ENCODE results near the gene IRF2. TPM values are rescaled to one million over a fixed set of nuclear protein-coding genes. Genes with fewer than 3 reads are reported as not detected.
A peak's percentile ranks its signal among the peaks of the same experiment; 100 is the strongest.

The IRF2 gene
- total and polyA plus RNA-seq, 2 experiments from 2014 or later = 4.0 to 12.0 TPM

GRCh38 chr4:184409911-184410692 lies 64.2 kb downstream of the IRF2 start:
- Histone ChIP-seq H3K9me3 (ENCODE audit: low read depth) (no peaks in the 10 kb centered on the region), H3K27ac (no peak overlapping the region), H3K4me1 (ENCODE audit: low read depth) (no peaks in the 10 kb centered on the region), H3K36me3 (no peaks in the 10 kb centered on the region), H3K27me3 (no peaks in the 10 kb centered on the region), H3K4me3 (no peak overlapping the region)
- DNase-seq (ENCODE audit: low read depth in 1 of 2, low spot score in 1 of 2) = no peak
- TF ChIP-seq CTCF (IDR thresholded peaks at IDR 0.05; ENCODE audit: low read depth, low read length) = no peak

- Histone ChIP-seq H3K4me3 (no peak overlapping the region), H3K27ac (no peak overlapping the region), H3K36me3 (no peaks in the 10 kb centered on the region), H3K4me1 (ENCODE audit: low read depth) (no peaks in the 10 kb centered on the region), H3K9me3 (ENCODE audit: low read depth) (no peaks in the 10 kb centered on the region), H3K27me3 (no peaks in the 10 kb centered on the region)
- TF ChIP-seq CTCF (IDR thresholded peaks at IDR 0.05; ENCODE audit: low read depth, low read length) = no peak
- no peak for DNase-seq (ENCODE audit: low read depth in 1 of 2, low spot score in 1 of 2)
Measured at GRCh38 chr4:184409502-184409901, 64.8 kb downstream of the IRF2 start.

GRCh38 chr4:184408684-184409081 lies 65.7 kb downstream of the IRF2 start:
- DNase-seq (ENCODE audit: low read depth in 1 of 2, low spot score in 1 of 2) = no peak
- no peak for TF ChIP-seq CTCF (IDR thresholded peaks at IDR 0.05; ENCODE audit: low read depth, low read length)
- H3K27ac ChIP-seq = no peak overlapping the region
- no peaks in the 10 kb centered on the region for H3K36me3 ChIP-seq
- no peak overlapping the region for H3K4me3 ChIP-seq
- no peaks in the 10 kb centered on the region for H3K4me1 ChIP-seq (ENCODE audit: low read depth)
- no peaks in the 10 kb centered on the region for H3K9me3 ChIP-seq (ENCODE audit: low read depth)
- H3K27me3 ChIP-seq = no peaks in the 10 kb centered on the region

- no peaks in the 10 kb centered on the region for H3K9me3 ChIP-seq (ENCODE audit: low read depth)
- no peaks in the 10 kb centered on the region for H3K4me1 ChIP-seq (ENCODE audit: low read depth)
- H3K36me3 ChIP-seq = no peaks in the 10 kb centered on the region
- no peak overlapping the region for H3K4me3 ChIP-seq
- no peak overlapping the region for H3K27ac ChIP-seq
- peak in 1 of 2 donors; percentile 64 for DNase-seq (ENCODE audit: low read depth in 1 of 2, low spot score in 1 of 2)
- TF ChIP-seq CTCF (IDR thresholded peaks at IDR 0.05; ENCODE audit: low read depth, low read length) = no peak
- no peaks in the 10 kb centered on the region for H3K27me3 ChIP-seq
Measured at GRCh38 chr4:184408021-184408683, 66.2 kb downstream of the IRF2 start.

GRCh38 chr4:184406958-184407391 lies 67.4 kb downstream of the IRF2 start:
- no peak for TF ChIP-seq CTCF (IDR thresholded peaks at IDR 0.05; ENCODE audit: low read depth, low read length)
- no peaks in the 10 kb centered on the region for H3K27me3 ChIP-seq
- H3K27ac ChIP-seq = no peak overlapping the region
- no peak overlapping the region for H3K4me3 ChIP-seq
- no peaks in the 10 kb centered on the region for H3K36me3 ChIP-seq
- H3K9me3 ChIP-seq (ENCODE audit: low read depth) = no peaks in the 10 kb centered on the region
- H3K4me1 ChIP-seq (ENCODE audit: low read depth) = no peaks in the 10 kb centered on the region
- no peak for DNase-seq (ENCODE audit: low read depth in 1 of 2, low spot score in 1 of 2)
